ENCODE results near the gene TJP3. TPM values are rescaled to one million over a fixed set of nuclear protein-coding genes. Genes with fewer than 3 reads are reported as not detected.

TJP3 gene
- total RNA-seq, 1 donor from 2014 or later: 0.22 TPM

GRCh38 chr19:3700242-3701032, 7.7 kb upstream of the TJP3 start, which contains the start of gene PIP5K1C:
Gene PIP5K1C (minus strand): TSS chr19:3700468. CDS start chr19:3700390, 78 bp downstream.
- peak; percentile 94 for ATAC-seq
- peak; percentile 96 for DNase-seq
- intact Hi-C loops (cut with micrococcal nuclease): no loop called here

- DNase-seq: no peak
- intact Hi-C loops (cut with micrococcal nuclease): no loop called here
These were observed 7.0 kb upstream of the TJP3 start for GRCh38 chr19:3701200-3701599.

GRCh38 chr19:3707868-3708206, 347 bp upstream of the TJP3 start:
- intact Hi-C loops (cut with micrococcal nuclease): no loop called here
- ATAC-seq (no peak), DNase-seq (no peak)

More at GRCh38 chr19:3701200-3701599, 7.0 kb upstream of the TJP3 start:
- no peak for ATAC-seq

GRCh38 chr19:3710265-3710812, 2.2 kb downstream of the TJP3 start:
- intact Hi-C loops (cut with micrococcal nuclease): no loop called here
- ATAC-seq (peak; percentile 79), DNase-seq (peak; percentile 82)

GRCh38 chr19:3712663-3713611, 4.8 kb downstream of the TJP3 start:
- ATAC-seq: peak; percentile 69
- intact Hi-C loops (cut with micrococcal nuclease): no loop called here
- peak; percentile 52 for DNase-seq

GRCh38 chr19:3716147-3716668, 8.0 kb downstream of the TJP3 start:
- DNase-seq: no peak
- ATAC-seq: no peak
- intact Hi-C loops (cut with micrococcal nuclease): no loop called here

GRCh38 chr19:3719868-3720267, 11.7 kb downstream of the TJP3 start:
- ATAC-seq (no peak), DNase-seq (no peak)
- intact Hi-C loops (cut with micrococcal nuclease): no loop called here

- ATAC-seq (no peak), DNase-seq (no peak)
- intact Hi-C loops (cut with micrococcal nuclease): no loop called here
These were observed 12.2 kb downstream of the TJP3 start for GRCh38 chr19:3720349-3720917.

GRCh38 chr19:3721131-3721886, 13.1 kb downstream of the TJP3 start:
- DNase-seq (peak; percentile 82), ATAC-seq (peak; percentile 87)
- intact Hi-C loops (cut with micrococcal nuclease): no loop called here

GRCh38 chr19:3721887-3722442, 13.8 kb downstream of the TJP3 start:
- ATAC-seq (no peak), DNase-seq (no peak)
- intact Hi-C loops (cut with micrococcal nuclease): no loop called here

GRCh38 chr19:3722443-3723109, 14.4 kb downstream of the TJP3 start:
- DNase-seq (no peak), ATAC-seq (no peak)
- intact Hi-C loops (cut with micrococcal nuclease): no loop called here

GRCh38 chr19:3723110-3723488, 14.9 kb downstream of the TJP3 start:
- intact Hi-C loops (cut with micrococcal nuclease): no loop called here
- ATAC-seq (no peak), DNase-seq (no peak)

GRCh38 chr19:3723883-3724282, 15.7 kb downstream of the TJP3 start:
- intact Hi-C loops (cut with micrococcal nuclease): no loop called here
- ATAC-seq (no peak), DNase-seq (no peak)

GRCh38 chr19:3725121-3725520, 16.9 kb downstream of the TJP3 start:
- DNase-seq (no peak), ATAC-seq (no peak)

GRCh38 chr19:3725640-3726310, 17.6 kb downstream of the TJP3 start:
- DNase-seq (no peak), ATAC-seq (no peak)
- intact Hi-C loops (cut with micrococcal nuclease): no loop called here

More at GRCh38 chr19:3725121-3725520, 16.9 kb downstream of the TJP3 start:
- intact Hi-C loops (cut with micrococcal nuclease): no loop called here

GRCh38 chr19:3730457-3730958, 22.3 kb downstream of the TJP3 start:
- DNase-seq (no peak), ATAC-seq (no peak)
- intact Hi-C loops (cut with micrococcal nuclease): no loop called here

- intact Hi-C loops (cut with micrococcal nuclease): no loop called here
- ATAC-seq (no peak), DNase-seq (no peak)
These were observed 23.9 kb downstream of the TJP3 start for GRCh38 chr19:3732108-3732507.

Measured in left ventricle myocardium superior (tissue), 1 donor.